Forelimb muscle (tissue), 1 donor: ENCODE results near the gene DPH7. TPM values are rescaled to one million over a fixed set of nuclear protein-coding genes. Genes with fewer than 3 reads are reported as not detected.
"Not testable (repeated sequence)": the region's sequence is repeated elsewhere in the genome, so short reads cannot be mapped to it uniquely, and the experiment has no call there.

Experiments
- DNase-seq: peaks from one replicate; pipeline ENCODE4 v3.0.0-alpha.2; 2013; ENCODE audit warnings: low read depth
- polyA plus RNA-seq: library from polyadenylated mRNA; unstranded; fragments of 120-200 nt; gene quantifications from one replicate; pipeline ENCODE4 v1.2.1, GENCODE V29; 2013; ENCODE audit not compliant: insufficient read length

Gene DPH7
- polyA plus RNA-seq, 1 donor, result 28.0 TPM

DNA sequence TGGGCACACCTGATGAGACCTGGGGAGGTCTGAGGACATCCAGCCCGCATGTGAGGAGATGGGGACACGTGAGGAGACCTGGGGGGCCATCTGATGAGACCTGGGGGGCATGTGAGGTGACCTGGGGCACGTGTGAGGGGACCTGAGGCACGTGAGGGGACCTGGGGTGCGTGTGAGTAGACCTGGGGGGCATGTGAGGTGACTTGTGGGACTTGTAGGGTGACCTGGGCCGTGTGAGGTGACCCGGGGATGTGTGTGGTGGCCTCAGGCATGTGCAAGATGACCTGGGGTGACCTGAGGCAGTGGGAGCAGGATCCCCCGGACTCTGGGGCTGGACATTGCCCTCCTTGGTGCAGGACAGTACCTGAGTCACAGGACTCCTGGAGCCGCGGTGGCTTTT is 59.2 kb downstream of the DPH7 start:
- DNase-seq, result no peak

DNA sequence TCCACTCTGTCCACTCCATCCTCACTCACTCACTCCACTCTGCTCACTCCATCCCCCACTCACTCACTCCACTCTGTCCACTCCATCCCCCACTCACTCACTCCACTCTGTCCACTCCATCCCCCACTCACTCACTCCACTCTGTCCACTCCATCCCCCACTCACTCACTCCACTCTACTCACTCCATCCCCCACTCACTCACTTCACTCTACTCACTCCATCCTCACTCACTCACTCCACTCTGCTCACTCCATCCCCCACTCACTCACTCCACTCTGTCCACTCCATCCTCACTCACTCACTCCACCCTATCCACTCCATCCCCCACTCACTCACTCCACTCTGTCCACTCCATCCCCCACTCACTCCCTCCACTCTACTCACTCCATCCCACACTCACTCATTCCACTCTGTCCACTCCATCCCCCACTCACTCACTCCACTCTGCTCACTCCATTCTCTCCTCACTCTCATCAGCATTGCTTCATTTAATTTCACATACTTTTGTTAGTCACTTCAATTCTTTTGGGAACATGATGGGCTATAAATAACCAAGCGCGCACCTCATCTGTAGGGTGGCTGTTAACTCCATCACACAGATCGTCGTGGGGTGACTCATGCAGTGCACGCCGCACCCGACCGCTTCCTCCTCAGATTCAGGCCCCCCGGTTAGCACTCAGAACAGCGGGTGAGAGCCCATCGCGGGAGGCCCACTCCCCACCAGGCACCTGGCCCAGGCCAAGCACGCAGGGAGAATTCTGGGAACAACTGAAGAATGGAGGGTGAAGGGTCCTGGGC is 59.9 kb downstream of the DPH7 start:
- DNase-seq, result not testable (repeated sequence)

DNA sequence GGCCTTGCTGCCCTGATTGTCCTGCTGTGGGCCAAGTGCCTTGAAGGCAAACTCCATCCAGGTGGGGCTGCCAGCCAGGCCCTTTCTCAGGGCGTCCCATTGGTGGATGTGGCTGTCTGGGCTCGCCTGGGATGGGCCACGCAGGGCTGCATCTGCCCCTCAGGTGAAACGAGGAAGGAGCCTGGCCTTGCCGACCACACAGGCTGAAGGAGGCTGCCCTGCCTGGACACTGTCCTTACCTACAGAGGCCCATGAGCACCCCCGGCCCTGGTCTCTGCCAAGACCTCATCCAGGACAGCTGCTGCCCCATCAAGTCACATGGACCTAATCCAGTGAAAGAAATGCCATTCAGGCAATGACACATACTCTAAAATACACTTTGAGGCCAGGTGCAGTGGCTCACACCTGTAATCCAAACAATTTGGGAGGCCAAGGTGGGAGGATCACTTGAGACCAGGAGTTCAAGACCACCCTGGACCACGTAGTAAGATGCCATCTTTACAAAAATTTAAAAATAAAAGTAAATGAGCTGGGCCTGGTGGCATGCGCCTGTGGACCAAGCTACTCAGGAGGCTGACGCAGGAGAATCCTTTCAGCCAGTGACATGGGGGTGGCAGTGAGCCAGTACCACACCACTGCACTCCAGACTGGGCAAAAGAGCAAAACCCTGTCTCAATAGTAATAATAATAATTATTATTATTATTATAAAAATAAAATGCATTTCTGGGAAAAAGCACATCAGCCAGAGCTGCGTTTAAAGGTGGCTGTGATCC is 62.4 kb downstream of the DPH7 start:
- no peak for DNase-seq

DNA sequence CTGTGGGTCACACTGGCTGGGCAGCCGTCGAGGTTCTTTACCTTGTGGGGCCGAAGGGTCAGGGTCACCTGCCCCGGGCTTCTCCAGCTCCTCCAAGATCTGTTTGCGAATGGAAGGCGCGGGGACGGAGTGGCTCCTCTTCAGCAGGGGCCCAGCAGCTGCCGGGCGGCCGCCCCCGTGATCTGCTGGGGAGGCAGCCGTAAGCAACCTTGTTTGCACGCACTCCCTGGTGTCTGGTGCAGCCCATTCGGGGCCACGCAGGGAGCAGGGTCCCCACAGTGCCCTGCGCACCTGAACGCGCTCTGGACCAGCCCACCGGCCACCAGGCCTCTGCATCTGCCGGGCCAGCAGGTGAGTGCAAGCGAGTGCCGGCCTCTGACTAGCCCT is 63.4 kb downstream of the DPH7 start:
- no peak for DNase-seq

DNA sequence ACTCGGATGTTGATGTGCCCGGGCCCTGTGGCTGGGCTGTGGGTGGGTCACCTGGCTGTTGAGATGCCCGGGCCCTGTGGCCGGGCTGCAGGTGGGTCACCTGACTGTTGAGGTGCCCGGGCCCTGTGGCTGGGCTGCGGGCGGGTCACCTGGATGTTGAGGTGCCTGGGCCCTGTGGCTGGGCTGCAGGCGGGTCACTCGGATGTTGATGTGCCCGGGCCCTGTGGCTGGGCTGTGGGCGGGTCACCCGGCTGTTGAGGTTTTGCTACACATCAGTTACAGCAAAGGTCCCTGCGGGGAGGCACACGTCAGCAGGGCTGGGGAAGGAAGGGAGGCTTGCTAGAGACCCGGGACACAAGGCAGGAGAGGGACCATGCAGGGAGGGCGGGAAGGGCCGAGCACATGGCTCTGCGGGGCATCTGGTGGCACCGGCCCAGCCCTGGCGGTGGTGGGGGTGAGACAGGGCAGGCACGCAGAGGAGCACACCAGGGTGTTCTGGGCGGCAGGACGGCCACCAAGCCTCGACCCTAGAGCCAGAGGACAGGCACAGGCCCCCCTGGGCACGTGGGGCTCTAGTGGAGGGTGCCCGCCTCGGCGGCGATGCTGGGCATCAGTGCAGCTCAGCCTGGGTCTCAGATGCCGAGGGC is 63.9 kb downstream of the DPH7 start:
- no peak for DNase-seq

DNA sequence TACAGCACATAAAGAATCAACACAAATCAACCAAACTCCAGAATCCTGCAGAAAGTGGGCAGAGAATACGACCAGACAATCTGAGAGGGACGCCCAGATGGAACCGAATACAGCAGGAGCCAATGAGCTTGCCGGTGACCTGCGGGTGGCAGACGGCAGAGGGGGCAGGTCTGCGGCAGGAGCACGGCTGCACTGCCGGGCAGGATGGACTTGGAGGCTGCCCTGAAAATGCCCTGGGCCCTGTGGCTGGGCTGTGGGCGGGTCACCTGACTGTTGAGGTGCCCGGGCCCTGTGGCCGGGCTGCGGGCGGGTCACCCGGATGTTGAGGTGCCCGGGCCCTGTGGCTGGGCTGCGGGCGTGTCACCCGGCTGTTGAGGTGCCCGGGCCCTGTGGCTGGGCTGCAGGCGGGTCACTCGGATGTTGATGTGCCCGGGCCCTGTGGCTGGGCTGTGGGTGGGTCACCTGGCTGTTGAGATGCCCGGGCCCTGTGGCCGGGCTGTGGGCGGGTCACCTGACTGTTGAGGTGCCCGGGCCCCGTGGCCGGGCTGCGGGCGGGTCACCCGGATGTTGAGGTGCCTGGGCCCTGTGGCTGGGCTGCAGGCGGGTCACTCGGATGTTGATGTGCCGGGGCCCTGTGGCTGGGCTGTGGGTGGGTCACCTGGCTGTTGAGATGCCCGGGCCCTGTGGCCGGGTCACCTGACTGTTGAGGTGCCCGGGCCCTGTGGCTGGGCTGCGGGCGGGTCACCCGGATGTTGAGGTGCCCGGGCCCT is 64.7 kb downstream of the DPH7 start:
- DNase-seq, result not testable (repeated sequence)

DNA sequence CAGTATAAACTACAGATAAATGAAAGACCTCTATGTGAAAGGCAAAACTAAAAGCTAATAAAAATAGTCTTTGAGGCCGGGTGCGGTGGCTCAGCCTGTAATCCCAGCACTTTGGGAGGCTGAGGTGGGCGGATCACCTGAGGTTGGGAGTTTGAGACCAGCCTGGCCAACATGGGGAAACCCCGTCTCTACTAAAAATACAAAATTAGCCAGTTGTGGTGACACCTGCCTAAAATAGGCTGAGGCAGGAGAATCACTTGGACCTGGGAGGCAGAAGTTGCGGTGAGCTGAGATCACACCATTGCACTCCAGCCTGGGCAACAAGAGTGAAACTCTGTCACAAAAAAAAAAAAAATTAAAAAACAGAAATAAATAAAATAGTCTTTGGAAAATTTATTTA is 65.6 kb downstream of the DPH7 start:
- DNase-seq, result not testable (repeated sequence)

DNA sequence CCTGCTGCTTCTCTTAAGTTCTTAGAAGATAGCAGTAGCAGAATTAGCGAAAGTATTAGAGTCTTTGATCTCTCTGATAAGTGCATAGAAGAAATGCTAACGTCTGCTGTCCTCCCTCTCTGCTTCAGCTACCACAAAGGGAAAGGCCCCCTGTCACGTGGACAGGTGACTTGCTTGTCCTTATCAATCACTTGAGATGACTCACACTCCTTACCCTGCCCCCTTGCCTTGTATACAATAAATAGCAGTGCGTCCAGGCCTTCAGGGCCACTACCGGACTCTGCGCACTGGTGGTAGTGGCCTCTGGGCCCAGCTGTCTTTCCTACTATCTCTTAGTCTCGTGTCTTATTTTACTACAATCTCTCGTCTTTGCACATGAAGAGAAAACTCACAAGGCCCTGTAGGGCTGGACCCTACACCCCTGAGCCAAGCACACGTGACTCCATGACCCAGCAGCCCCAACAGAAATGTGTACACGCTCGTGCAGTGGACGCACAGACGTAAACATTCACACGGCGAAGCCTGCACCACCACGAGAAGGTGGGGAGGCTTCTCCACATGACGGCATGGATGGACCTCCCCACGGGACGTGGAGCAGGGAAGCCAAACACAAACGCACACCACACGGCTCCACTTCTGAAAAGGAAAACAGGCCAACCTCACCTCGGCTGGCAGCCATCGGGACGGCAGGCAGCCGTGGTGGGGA is 66.8 kb downstream of the DPH7 start:
- DNase-seq, result no peak

DNA sequence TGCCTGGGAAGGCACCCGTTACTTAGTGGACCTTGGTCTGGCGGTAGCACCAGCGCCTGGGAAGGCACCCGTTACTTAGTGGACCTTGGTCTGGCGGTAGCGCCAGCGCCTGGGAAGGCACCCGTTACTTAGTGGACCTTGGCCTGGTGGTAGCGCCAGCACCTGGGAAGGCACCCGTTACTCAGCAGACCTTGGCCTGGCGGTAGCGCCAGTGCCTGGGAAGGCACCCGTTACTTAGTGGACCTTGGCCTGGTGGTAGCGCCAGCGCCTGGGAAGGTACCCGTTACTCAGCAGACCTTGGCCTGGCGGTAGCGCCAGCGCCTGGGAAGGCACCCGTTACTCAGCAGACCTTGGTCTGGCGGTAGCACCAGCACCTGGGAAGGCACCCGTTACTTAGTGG is 67.6 kb downstream of the DPH7 start:
- DNase-seq, result not testable (repeated sequence)

DNA sequence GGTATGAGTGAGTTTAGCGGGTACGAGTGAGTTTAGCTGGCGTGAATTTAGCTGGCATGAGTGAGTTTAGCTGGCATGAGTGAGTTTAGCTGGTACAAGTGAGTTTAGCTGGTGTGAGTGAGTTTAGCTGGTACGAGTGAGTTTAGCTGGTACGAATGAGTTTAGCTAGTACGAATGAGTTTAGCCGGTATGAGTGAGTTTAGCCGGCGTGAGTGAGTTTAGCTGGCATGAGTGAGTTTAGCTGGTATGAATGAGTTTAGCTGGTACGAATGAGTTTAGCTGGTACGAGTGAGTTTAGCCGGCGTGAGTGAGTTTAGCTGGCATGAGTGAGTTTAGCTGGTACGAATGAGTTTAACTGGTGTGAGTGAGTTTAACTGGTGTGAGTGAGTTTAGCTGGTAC is 69.5 kb downstream of the DPH7 start:
- DNase-seq, result no peak

DNA sequence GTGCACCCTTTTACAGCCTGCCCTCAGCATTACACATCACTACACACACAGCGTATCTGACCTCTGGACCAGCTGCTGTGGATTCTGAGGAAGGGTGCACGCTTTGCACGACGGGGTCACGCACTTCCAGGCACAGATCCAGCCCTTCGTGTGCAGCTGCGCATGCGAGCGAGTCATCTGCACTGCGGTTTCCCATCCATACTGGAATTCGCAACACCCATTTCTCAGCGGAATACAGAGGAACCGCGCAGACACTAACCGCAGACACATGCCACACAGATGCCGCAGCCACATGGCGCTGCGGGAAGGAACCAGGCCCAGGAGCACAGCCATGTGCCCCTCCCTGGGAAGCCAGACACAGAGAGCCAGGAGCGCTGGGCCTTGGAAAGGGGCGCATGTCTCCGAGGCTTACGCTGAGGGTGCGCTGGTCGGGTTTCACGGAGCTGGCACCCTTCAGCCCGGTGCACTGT is 72.0 kb downstream of the DPH7 start:
- no peak for DNase-seq

DNA sequence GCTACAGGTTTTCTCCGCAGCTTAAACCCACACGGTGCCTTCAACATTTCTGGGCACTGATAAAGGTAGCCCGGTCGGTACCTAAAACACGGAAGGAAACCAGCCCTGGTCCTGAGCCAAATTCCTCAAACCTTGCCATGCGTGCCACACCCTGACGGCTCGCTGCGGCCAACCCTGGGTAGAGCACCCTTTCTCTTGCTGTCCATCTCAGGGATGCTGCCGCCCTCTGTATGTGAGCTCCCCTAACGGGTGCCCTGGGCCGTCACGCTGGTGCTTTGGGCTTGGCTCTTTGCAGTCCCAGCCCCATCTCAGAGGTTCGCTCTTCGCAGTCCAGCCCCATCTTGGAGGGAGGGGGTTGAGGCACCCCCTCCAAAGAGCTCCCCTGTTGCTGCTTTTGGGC is 72.5 kb downstream of the DPH7 start:
- no peak for DNase-seq

DNA sequence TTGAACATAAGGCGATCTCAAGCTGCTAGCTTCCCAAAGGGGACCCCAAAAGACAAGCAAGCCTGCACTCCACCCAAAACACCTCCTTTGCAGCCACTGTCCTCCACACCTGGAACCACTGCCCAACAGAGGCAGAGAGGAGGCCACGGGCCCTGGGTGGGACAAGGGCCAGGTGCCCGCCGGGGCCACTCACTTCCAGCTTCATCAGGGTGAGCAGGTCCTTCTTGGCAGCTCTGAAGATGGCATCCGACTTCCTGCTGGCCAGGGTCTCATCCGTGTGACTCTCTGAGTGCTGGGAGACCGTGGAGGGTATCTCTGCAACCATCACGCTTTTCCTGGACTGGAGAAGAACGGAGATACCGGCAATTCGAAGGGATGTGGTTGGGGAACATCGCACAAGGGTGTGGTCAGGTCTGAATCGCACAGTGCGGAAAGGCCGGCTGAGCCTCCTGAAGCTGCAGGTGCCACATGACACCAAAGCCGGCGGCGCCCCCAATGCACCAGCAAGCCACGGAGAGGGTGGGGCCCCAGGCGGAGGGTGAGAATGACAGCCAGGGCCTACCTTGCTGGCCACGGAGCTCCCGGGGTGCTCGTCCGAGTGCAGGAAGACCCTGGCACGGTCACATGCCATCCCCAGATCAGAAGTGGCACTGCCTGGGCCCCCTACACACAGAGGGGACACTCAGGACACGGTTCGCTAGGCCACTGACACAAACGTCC is 73.1 kb downstream of the DPH7 start:
- no peak for DNase-seq

Other genes starting within 250 kb of the DPH7 start
- 13.0 TPM for gene EXD3, start 155.8 kb downstream of the DPH7 start, polyA plus RNA-seq
- gene NOXA1, start 155.5 kb downstream of the DPH7 start, polyA plus RNA-seq, result 2.2 TPM
- gene ENTPD8, start 137.6 kb downstream of the DPH7 start, polyA plus RNA-seq, result 0.46 TPM
- 16.9 TPM for gene NSMF, start 119.6 kb downstream of the DPH7 start, polyA plus RNA-seq
- gene PNPLA7, start 28.5 kb downstream of the DPH7 start, polyA plus RNA-seq, result 3.6 TPM
- 27.6 TPM for gene MRPL41, start 27.0 kb downstream of the DPH7 start, polyA plus RNA-seq
- 17.7 TPM for gene ZMYND19, start 11.6 kb upstream of the DPH7 start, polyA plus RNA-seq
- 43.3 TPM for gene ARRDC1, start 26.8 kb upstream of the DPH7 start, polyA plus RNA-seq
- gene EHMT1, start 40.1 kb upstream of the DPH7 start, polyA plus RNA-seq, result 40.4 TPM